ENCODE data around the gene FN3K.

DNA sequence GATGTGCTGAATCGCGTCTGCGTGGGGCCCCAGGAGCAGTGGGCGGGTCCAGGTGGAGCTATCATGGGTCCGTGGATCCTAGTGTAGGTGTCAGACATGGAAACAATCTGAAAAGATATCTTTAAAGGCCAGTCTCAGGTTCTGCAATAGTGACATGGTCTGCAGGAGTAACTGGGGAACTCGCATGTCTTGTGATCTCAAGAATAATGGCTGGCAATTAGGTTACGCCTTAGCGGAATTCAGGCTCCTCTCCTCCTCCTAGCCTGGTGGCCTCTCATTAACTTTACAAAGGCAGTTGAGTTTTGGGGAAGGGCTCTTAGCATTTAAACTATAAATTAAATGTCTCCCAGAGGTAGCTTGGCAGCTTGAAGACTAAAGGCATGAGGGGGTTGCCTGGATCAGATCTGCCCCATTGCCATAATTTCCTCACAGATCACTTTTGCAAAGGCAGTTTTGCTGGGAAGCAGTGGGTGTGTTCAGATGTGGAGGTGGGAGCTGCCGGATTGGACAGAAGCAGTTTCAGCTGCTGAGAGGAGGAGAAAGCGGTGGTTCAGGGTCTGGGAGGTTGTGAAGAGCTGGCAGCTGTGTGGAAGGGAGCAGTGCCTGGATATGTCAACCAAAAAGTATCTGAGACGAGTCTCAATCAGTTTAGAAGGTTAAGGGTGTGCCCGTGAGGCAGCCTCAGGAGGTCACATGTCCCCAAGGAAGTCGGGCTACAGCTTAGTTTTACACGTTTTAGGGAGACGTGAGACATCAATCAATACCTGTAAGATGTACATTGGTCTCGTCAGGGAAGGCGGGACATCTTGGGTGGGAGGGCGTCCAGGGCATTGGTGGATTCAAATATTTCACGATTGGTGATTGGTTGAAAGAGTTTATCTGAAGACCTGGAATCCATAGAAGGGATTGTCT, 19.1 kb downstream of the FN3K start:
- TF ChIP-seq RAD21 (IDR thresholded peaks at IDR 0.05; ENCODE audit: low read length) (no peak), POLR2A (IDR thresholded peaks at IDR 0.05; ENCODE audit: low read depth, low read length) (no peak), MXI1 (IDR thresholded peaks at IDR 0.05; ENCODE audit: borderline replicate concordance, low read depth, low read length) (no peak), FOS (IDR thresholded peaks at IDR 0.05; ENCODE audit: low read depth, low read length) (no peak)
- TF ChIP-seq, protein P1, sequence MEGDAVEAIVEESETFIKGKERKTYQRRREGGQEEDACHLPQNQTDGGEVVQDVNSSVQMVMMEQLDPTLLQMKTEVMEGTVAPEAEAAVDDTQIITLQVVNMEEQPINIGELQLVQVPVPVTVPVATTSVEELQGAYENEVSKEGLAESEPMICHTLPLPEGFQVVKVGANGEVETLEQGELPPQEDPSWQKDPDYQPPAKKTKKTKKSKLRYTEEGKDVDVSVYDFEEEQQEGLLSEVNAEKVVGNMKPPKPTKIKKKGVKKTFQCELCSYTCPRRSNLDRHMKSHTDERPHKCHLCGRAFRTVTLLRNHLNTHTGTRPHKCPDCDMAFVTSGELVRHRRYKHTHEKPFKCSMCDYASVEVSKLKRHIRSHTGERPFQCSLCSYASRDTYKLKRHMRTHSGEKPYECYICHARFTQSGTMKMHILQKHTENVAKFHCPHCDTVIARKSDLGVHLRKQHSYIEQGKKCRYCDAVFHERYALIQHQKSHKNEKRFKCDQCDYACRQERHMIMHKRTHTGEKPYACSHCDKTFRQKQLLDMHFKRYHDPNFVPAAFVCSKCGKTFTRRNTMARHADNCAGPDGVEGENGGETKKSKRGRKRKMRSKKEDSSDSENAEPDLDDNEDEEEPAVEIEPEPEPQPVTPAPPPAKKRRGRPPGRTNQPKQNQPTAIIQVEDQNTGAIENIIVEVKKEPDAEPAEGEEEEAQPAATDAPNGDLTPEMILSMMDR (conservative IDR thresholded peaks at IDR 0.05; ENCODE audit: low read depth, low read length) = no peak
- TF ChIP-seq, protein P2, sequence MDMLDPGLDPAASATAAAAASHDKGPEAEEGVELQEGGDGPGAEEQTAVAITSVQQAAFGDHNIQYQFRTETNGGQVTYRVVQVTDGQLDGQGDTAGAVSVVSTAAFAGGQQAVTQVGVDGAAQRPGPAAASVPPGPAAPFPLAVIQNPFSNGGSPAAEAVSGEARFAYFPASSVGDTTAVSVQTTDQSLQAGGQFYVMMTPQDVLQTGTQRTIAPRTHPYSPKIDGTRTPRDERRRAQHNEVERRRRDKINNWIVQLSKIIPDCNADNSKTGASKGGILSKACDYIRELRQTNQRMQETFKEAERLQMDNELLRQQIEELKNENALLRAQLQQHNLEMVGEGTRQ (IDR thresholded peaks at IDR 0.05; ENCODE audit: low read depth, low read length) = no peak
